H1 (cell line): ENCODE data around the gene DCP1B.

ENCODE experiments used
- CREB1 ChIP-seq: IDR thresholded peaks from 2 replicates; pipeline ENCODE4 v1.6.1; 2012; ENCODE audit warnings: inconsistent platforms
- FOSL1 ChIP-seq: IDR thresholded peaks from 2 replicates; pipeline ENCODE4 v1.6.1; 2011; ENCODE audit warnings: mild to moderate bottlenecking, low read depth, low read length, moderate library complexity; ENCODE audit not compliant: insufficient read depth
- MAFK ChIP-seq: IDR thresholded peaks from 2 replicates; pipeline ENCODE4 v1.6.1; 2012; ENCODE audit warnings: low read depth, mild to moderate bottlenecking, improper control_type of control experiment, low read length
- POLR2AphosphoS5 ChIP-seq: IDR thresholded peaks from 2 replicates; pipeline ENCODE4 v1.6.1; 2011; ENCODE audit warnings: low read depth, low read length
- RAD21 ChIP-seq, 2 experiments: IDR thresholded peaks in 1 of 2; conservative IDR thresholded peaks in 1 of 2; 2 replicates each; pipeline ENCODE4 v1.6.1; 2011; ENCODE audit warnings: low read depth in 2 of 2, low read length in 2 of 2, improper control_type of control experiment in 1 of 2, inconsistent platforms in 1 of 2, mild to moderate bottlenecking in 1 of 2, moderate library complexity in 1 of 2
- SP2 ChIP-seq: IDR thresholded peaks from 2 replicates; pipeline ENCODE4 v1.6.1; 2012; ENCODE audit warnings: mild to moderate bottlenecking, low read length, inconsistent platforms
- SP4 ChIP-seq: IDR thresholded peaks from 2 replicates; pipeline ENCODE4 v1.6.1; 2012; ENCODE audit warnings: low read length, inconsistent platforms
- TAF1 ChIP-seq: IDR thresholded peaks from 2 replicates; pipeline ENCODE4 v1.6.1; 2011; ENCODE audit warnings: mild to moderate bottlenecking, low read depth, low read length
- TF ChIP-seq, protein P1 (sequence below), 3 experiments: IDR thresholded peaks; 1 replicate in 2 of 3; 2 replicates in 1 of 3; pipeline versions ENCODE4 v1.5.1 to v1.6.1; 2011; ENCODE audit warnings: low read length in 3 of 3, mild to moderate bottlenecking in 3 of 3, inconsistent platforms in 2 of 3, low read depth in 1 of 3, moderate library complexity in 1 of 3; ENCODE audit not compliant: insufficient read depth in 1 of 3; ENCODE audit errors: control extremely low read depth in 1 of 3

- TF ChIP-seq, protein P1, sequence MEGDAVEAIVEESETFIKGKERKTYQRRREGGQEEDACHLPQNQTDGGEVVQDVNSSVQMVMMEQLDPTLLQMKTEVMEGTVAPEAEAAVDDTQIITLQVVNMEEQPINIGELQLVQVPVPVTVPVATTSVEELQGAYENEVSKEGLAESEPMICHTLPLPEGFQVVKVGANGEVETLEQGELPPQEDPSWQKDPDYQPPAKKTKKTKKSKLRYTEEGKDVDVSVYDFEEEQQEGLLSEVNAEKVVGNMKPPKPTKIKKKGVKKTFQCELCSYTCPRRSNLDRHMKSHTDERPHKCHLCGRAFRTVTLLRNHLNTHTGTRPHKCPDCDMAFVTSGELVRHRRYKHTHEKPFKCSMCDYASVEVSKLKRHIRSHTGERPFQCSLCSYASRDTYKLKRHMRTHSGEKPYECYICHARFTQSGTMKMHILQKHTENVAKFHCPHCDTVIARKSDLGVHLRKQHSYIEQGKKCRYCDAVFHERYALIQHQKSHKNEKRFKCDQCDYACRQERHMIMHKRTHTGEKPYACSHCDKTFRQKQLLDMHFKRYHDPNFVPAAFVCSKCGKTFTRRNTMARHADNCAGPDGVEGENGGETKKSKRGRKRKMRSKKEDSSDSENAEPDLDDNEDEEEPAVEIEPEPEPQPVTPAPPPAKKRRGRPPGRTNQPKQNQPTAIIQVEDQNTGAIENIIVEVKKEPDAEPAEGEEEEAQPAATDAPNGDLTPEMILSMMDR (IDR thresholded peaks at IDR 0.05; ENCODE audit: control extremely low read depth in 1 of 3, insufficient read depth in 1 of 3, low read depth in 1 of 3, low read length in 3 of 3), result no peak
- TF ChIP-seq TAF1 (no peak), RAD21 (IDR thresholded peaks at IDR 0.05 in 1 of 2, conservative IDR thresholded peaks at IDR 0.05 in 1 of 2; ENCODE audit: low read depth in 2 of 2, low read length in 2 of 2) (no peak), FOSL1 (no peak), CREB1 (no peak), POLR2AphosphoS5 (no peak), MAFK (no peak), SP2 (no peak), SP4 (no peak)
These were observed 74.1 kb downstream of the DCP1B start for GRCh38 chr12:1929985-1930802.
